IgD-negative memory B cell (primary cell): ENCODE results near the gene MVD. TPM values are rescaled to one million over a fixed set of nuclear protein-coding genes. Genes with fewer than 3 reads are reported as not detected.
"Not testable (repeated sequence)": the region's sequence is repeated elsewhere in the genome, so short reads cannot be mapped to it uniquely, and the experiment has no call there.

Source experiments
- H3K27ac Mint-ChIP-seq, 3 donors: one replicate each; pipeline ENCODE4 v1.8.0; 2020 to 2022; ENCODE audit warnings: mild to moderate bottlenecking in 3 of 3, mixed read lengths in 3 of 3, moderate library complexity in 1 of 3
- H3K27me3 Mint-ChIP-seq: one replicate; pipeline ENCODE4 v1.8.0; 2021; ENCODE audit warnings: mixed read lengths
- H3K36me3 Mint-ChIP-seq: one replicate; pipeline ENCODE4 v1.8.0; 2020; ENCODE audit warnings: mild to moderate bottlenecking, mixed read lengths
- H3K4me1 Mint-ChIP-seq, 3 donors: one replicate each; pipeline ENCODE4 v1.8.0; 2020 to 2022; ENCODE audit warnings: mixed read lengths in 3 of 3, mild to moderate bottlenecking in 1 of 3
- H3K4me3 Mint-ChIP-seq, 4 donors: one replicate each; pipeline ENCODE4 v1.8.0; 2020 to 2022; ENCODE audit warnings: mild to moderate bottlenecking in 4 of 4, mixed read lengths in 4 of 4, moderate library complexity in 3 of 4
- H3K9me3 Mint-ChIP-seq, 3 donors: one replicate each; pipeline ENCODE4 v1.8.0; 2020 to 2021; ENCODE audit warnings: mixed read lengths in 3 of 3, mild to moderate bottlenecking in 1 of 3
- polyA plus RNA-seq: library from polyadenylated mRNA; unstranded; fragments of 300-500 nt; fragmentation: Illumina TruSeq; gene quantifications from one replicate; pipeline ENCODE4 v1.2.3, GENCODE V29; 2021

Gene MVD
- polyA plus RNA-seq, 1 donor from 2014 or later, result 26.0 TPM

DNA sequence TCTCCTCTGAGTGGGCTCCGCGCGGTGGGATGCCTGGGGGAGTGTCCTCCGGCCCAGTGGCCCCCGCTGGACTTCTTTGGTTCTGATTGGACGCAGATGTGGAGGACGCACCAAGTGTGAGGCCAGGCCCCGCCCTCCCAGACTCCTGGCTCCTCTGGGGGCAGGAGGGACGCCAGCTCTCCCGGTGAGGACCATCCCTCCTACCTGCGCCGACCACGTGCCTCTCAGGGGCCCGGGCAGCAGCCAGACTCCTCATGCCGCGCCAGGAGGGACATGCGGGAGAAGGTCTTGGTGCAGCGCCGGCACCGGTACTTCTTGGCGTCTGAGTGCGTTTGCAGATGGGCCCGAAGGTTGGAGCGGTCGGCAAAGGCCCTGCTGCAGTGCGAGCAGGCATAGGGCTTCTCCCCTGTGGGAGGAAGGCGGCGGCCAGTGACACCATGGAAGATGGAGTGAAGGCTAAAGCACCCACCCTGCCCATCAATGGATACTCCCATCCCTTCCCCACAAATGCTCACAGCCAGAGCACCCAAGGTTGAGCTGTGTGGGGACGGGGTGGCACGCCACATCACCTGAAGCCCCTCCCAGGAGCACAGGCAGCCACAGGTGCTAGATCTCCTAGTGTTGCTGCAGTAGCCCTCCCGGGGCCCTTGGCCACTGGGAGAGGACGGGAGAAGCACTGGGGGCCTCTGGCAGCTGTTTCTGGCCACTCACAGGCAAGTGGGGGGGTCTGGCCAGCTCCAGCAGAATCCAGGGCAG is 15.5 kb upstream of the MVD start:
- Mint-ChIP-seq H3K27me3 (no peaks in the 10 kb centered on the region), H3K36me3 (no peaks in the 10 kb centered on the region), H3K9me3 (no peaks in the 10 kb centered on the region), H3K27ac (no peak overlapping the region), H3K4me1 (peaks cover 17 to 19% (median 19%) of the 10 kb centered on the region in 3 donors), H3K4me3 (no peak overlapping the region)

DNA sequence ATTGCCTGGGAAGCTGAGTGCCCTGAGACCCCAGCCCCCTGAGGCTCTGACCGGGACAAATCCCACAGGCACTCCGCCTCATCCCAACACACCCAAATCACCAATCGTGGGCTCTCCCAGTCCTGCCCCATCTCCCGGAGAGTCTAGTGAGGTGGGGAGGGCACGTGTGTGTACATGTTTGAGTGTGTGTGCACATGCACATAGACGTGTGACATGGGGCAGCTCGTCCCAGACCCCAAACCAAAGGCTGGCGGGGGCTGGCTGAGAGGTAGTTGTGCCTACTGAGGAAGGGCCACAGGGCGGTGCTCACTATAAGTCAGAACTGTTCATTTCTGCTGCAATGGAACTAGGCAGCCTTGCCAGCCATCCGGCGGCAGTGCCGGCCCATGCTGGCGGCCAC is 14.8 kb upstream of the MVD start:
- Mint-ChIP-seq H3K27me3 (no peaks in the 10 kb centered on the region), H3K4me3 (no peak overlapping the region), H3K36me3 (no peaks in the 10 kb centered on the region), H3K27ac (no peak overlapping the region), H3K9me3 (no peaks in the 10 kb centered on the region), H3K4me1 (peaks cover 17 to 19% (median 19%) of the 10 kb centered on the region in 3 donors)

DNA sequence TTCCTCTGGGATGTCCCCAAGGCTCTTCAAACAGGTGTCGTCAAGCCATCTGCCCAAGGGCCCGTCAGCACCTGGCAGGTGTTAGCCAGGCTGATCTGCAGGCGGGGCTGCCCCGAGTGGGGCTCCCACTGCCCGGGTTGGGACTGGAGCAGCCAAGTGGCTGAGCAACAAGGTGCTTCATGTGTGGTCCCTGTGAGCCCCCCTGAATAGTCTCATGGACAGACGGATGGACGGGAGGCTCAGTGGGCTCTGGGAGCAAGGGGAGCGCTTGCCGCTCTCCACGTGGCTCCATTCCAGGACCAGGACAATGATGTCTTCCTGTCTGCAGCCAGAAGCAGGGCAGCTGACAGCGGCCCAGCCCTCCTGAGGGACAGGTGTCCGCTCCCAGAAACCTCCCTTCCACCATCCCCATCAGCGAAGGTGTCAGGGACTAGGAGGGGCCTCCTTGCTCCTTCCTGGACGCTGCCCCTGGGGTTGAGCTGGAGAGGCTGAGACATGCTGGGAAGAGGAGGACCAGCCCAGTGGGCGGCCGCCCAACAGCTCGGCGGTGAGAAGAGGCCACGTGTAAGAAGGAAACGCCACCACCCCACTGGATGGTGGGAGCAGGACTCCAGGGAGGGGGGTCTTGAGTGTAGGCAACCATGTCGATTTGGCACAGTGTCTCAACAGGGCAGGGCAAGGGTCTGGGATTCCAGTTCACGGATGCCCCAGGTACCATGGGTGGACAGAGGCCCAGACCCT is 13.8 kb upstream of the MVD start:
- peaks cover 8 to 11% (median 8%) of the 10 kb centered on the region in 3 donors for H3K4me1 Mint-ChIP-seq
- no peak overlapping the region for H3K4me3 Mint-ChIP-seq
- no peaks in the 10 kb centered on the region for H3K27me3 Mint-ChIP-seq
- no peaks in the 10 kb centered on the region for H3K36me3 Mint-ChIP-seq
- H3K27ac Mint-ChIP-seq, result no peak overlapping the region
- H3K9me3 Mint-ChIP-seq, result no peaks in the 10 kb centered on the region

DNA sequence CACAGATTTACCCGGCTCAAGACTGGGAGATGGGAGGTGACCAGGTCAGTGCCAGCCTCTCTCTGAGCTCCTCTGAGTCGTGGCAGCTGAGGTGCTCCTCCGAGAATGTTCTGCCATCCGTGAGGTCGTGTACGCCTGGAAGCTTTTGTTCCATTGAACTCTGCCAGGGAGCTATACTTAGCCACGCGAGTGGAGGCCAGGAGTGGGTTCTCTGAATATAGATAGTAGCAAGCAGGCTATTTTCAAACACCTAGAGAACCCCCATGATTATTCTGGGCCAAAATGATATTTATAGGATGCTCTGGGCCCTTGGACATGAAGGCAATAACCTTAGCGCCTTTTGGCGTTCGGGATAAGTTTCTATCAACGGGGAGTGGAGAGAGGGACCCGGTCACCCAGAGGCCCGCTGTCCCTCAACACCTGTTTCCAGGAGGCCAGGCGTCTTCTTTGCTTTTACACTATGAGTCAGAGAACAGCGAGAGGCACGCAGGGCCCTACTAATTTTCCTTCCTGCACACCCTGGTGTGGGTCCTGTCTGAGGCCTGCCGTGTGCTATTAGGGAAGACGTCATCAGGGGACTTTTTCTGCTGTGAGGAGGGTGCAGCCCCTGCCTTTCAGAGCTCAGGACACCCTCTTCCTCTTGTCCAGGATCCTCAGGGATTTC is 11.0 kb upstream of the MVD start:
- no peaks in the 10 kb centered on the region for H3K27me3 Mint-ChIP-seq

DNA sequence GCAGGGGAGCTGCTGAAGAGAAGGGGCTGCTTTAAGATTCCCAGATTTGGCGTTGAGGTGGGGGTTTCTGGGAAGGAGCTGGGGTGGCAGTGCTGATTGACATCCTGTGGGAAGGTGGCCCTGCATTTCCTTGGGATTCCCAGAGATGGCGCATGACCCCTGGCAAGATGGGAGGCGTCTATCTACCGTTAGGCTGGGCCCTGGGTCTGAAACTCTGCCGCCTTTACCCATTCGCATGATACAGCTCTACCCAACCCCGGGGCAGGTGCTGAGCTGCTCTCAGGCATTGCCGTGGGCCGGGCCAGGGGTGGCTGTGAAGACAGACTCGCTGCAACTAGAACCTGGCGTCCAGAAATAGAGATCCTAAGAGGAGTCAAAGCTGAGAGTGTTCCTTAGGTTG is 9.9 kb upstream of the MVD start:
- H3K4me3 Mint-ChIP-seq, result no peak overlapping the region
- no peaks in the 10 kb centered on the region for H3K36me3 Mint-ChIP-seq
- H3K27ac Mint-ChIP-seq, result no peak overlapping the region
- H3K27me3 Mint-ChIP-seq, result no peaks in the 10 kb centered on the region
- H3K4me1 Mint-ChIP-seq, result no peaks in the 10 kb centered on the region
- H3K9me3 Mint-ChIP-seq, result no peaks in the 10 kb centered on the region

More for the DNA sequence above, 11.0 kb upstream of the MVD start:
- Mint-ChIP-seq H3K27ac (peak overlapping the region in 1 of 3 donors; percentile 39), H3K4me3 (peak overlapping the region in 1 of 4 donors; percentile 26), H3K36me3 (no peaks in the 10 kb centered on the region), H3K9me3 (no peaks in the 10 kb centered on the region), H3K4me1 (no peaks in the 10 kb centered on the region)

DNA sequence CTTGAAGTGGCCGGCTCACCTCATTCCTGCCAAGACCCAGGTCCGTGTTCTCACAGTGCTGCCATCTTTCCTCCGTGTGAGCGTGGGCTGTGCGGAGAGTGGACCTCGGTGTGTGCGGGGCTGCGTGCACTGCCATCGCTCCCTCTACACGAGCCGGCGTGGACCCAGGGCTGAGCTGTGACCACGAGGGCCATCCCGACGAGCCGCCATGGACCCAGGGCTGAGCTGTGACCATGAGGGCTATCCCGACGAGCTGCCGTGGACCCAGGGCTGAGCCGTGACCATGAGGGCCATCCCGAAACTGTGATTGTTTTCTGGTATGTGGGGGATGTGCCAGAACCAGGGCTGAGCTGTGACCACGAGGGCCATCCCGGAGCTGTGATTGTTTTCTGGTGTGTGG is 8.9 kb upstream of the MVD start:
- no peaks in the 10 kb centered on the region for H3K36me3 Mint-ChIP-seq

DNA sequence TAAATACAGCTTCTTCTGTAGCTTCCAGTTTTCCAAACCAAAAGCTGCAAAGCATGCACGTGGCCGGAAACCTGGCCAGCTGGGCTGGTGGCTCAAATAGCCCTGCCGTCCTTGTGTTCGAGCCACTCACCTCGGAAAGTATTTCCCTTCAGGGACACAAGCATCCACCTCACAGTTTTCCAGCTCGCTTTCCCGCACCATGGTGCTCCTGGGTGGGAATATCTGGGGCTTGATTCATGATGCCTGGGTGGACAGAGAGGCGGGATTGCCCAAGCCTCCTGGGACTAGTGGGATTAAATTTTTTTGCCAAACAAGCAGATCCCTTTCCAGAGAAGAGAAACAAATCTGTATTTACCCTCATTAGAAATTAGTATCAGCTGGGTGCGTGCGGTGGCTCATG is 7.1 kb upstream of the MVD start:
- no peaks in the 10 kb centered on the region for H3K27me3 Mint-ChIP-seq
- peaks cover 3 to 5% (median 4%) of the 10 kb centered on the region in 3 donors for H3K4me1 Mint-ChIP-seq
- H3K27ac Mint-ChIP-seq, result no peak overlapping the region
- H3K4me3 Mint-ChIP-seq, result no peak overlapping the region
- no peaks in the 10 kb centered on the region for H3K9me3 Mint-ChIP-seq
- no peaks in the 10 kb centered on the region for H3K36me3 Mint-ChIP-seq

More for the DNA sequence above, 8.9 kb upstream of the MVD start:
- H3K4me1 Mint-ChIP-seq, result no peaks in the 10 kb centered on the region
- no peak overlapping the region for H3K27ac Mint-ChIP-seq
- no peaks in the 10 kb centered on the region for H3K27me3 Mint-ChIP-seq
- no peak overlapping the region for H3K4me3 Mint-ChIP-seq
- H3K9me3 Mint-ChIP-seq, result no peaks in the 10 kb centered on the region

DNA sequence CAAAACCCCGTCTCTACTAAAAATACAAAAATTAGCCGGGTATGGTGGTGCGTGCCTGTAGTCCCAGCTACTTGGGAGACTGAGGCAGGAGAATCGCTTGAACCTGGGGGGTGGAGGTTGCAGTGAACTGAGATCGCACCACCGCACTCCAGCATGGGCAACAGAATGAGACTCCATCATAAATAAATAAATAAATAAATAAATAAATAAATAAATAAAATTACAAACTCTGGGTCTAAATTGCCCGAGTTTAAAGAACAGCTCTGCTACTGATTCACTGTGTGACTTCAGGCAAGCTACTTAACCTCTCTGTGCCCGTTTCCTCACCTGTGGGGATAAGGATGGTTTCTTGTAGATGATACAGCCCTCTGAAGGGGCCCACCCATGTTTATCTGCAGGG is 6.6 kb upstream of the MVD start:
- not testable (repeated sequence) for H3K27ac Mint-ChIP-seq, H3K36me3 Mint-ChIP-seq, H3K4me1 Mint-ChIP-seq, H3K27me3 Mint-ChIP-seq, H3K9me3 Mint-ChIP-seq, H3K4me3 Mint-ChIP-seq

DNA sequence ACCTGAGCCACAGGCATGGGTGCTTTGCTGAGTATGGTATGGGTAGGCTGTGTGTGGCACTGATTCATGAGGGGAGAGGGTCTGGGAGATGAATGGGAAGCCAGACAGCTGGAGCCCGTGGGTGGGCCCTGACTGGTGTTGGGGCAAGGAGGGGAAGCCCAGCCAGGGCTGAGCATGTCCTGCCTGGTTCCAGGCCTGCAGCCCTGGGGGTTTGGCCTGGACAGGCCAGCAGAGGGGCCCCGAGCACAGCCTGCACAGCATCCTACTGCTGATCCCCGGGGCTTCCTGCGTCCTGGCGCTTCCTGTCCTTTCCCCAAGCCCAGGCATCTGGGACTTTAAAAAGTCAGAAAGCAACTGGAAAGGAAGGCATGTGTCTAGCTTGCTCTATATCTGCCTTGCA is 4.6 kb upstream of the MVD start:
- Mint-ChIP-seq H3K9me3 (no peaks in the 10 kb centered on the region), H3K27me3 (no peaks in the 10 kb centered on the region), H3K27ac (no peak overlapping the region), H3K4me1 (peaks cover 5 to 7% (median 7%) of the 10 kb centered on the region in 3 donors), H3K4me3 (no peak overlapping the region), H3K36me3 (no peaks in the 10 kb centered on the region)

DNA sequence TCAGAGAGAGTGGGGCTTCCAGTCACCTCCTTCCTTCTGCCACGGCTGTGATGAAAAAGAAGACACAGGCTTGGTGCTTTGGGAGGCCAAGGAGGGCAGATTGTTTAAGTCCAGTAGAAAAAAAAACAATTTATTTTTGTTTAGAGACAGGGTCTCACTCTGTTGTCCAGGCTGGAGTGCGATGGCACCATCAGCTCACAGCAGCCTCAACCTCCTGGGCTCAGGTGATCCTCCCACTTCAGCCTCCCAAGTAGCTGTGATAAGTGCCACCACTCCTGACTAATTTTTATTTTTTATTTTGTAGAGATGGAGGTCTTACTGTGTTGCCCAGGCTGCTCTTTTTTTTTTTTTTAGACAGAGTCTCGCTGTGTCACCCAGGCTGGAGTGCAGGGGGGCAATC is 2.7 kb upstream of the MVD start:
- Mint-ChIP-seq H3K9me3 (no peaks in the 10 kb centered on the region), H3K4me1 (peaks cover 14 to 19% (median 17%) of the 10 kb centered on the region in 3 donors)

DNA sequence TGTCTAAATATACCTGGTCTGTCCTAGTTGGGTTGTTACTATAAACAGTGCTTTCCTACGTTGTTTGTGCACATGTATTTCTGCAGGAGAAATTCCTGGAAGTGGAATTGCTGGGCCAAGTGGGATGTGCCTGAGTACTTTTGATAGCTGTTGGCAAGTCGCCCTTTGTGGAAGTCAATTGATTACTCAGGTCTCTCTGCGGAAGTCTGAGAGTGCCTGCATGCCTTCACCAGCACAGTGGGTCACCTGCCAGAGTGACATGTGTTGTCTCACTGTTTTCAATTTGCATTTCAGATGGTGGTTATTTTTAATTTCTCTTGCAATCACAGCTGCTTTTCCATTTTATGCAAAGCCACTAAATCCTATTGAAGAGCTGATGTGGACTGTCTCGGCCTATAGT is 2.3 kb upstream of the MVD start:
- Mint-ChIP-seq H3K4me3 (peak overlapping the region; percentile 39 to 89 (median 66)), H3K9me3 (no peaks in the 10 kb centered on the region), H3K4me1 (peaks cover 14 to 19% (median 17%) of the 10 kb centered on the region in 3 donors), H3K27ac (peak overlapping the region in 2 of 3 donors; percentile 35 to 88), H3K36me3 (no peaks in the 10 kb centered on the region), H3K27me3 (no peaks in the 10 kb centered on the region)

More for the DNA sequence above, 2.7 kb upstream of the MVD start:
- Mint-ChIP-seq H3K27ac (peak overlapping the region in 1 of 3 donors; percentile 88), H3K36me3 (no peaks in the 10 kb centered on the region), H3K4me3 (peak overlapping the region in 2 of 4 donors; percentile 33 to 89), H3K27me3 (no peaks in the 10 kb centered on the region)

DNA sequence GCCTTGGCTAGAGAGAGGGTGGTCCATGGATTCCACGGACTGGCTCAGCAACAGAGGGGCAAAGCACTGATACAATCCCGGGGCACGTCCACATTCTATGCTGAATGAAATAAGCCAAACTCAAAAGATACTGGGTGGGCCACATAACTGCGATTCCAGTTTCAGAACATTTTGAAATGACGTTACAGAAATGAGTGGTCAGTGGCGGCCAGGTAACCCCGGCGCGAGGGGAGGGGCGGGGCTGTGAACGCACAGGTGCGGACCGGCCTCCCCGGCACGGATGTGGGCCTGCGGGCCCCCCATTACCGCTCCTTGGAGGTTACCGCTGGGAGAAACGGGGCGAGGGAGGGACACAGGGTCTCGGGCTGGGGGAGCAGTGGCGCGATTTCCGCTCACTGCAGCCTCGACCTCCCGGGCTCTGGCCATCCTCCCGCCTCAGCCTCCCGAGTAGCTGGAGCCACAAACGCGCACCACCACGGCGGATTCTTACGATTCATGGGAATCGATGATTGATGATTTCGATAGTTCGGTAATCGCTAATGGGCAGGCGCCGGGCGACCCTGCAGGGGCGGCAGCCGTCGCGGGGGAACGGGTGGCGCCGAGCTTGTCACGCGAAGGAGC is 559 bp downstream of the MVD start:
- Mint-ChIP-seq H3K4me3 (peak overlapping the region; percentile 85 to 93 (median 91)), H3K27ac (peak overlapping the region; percentile 78 to 94 (median 90)), H3K4me1 (peaks cover 14 to 19% (median 18%) of the 10 kb centered on the region in 3 donors), H3K9me3 (no peaks in the 10 kb centered on the region), H3K27me3 (no peaks in the 10 kb centered on the region), H3K36me3 (no peaks in the 10 kb centered on the region)

DNA sequence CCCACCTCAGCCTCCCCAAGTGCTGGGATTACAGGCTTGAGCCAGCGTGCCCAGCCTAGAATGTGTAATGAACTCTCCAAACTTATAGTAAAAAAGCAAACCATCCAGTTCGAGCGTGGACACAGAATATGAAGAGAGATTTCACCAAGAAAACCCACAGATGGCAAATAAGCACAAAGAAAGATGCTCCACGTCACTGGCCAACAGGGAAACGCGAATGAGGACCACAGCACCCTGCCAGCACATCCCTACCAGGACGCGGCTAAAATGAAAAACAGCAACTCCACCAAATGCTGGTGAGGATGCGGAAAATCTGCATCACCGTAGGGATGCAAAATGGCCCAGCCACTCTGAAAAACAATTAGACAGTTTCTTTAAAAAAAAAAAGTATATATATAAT is 1.4 kb downstream of the MVD start:
- Mint-ChIP-seq H3K36me3 (no peaks in the 10 kb centered on the region), H3K9me3 (no peaks in the 10 kb centered on the region), H3K27ac (peak overlapping the region in 2 of 3 donors; percentile 62 to 78), H3K4me3 (peak overlapping the region; percentile 5 to 89 (median 62)), H3K4me1 (peaks cover 14 to 19% (median 18%) of the 10 kb centered on the region in 3 donors), H3K27me3 (no peaks in the 10 kb centered on the region)

DNA sequence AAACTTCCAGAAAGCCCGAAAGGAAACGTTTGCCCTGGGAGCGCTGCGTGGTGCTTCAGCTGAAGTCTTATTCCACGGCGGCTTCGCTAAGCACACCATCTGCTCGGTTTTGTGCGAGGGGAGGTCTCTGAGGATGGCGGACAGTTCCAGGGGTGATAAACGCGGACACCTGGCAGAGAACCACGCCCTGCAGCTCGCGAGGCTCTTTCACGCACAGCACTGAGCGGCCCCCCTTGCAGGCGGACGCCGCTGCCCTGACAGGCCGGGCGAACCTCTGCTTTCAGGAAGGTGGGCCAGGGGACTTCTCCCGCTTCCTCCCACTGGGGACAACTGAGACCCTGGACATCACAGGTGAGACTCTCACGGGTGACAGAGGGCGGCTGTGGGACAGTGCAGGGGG is 3.7 kb downstream of the MVD start:
- no peaks in the 10 kb centered on the region for H3K36me3 Mint-ChIP-seq
- H3K27me3 Mint-ChIP-seq, result no peaks in the 10 kb centered on the region
- no peaks in the 10 kb centered on the region for H3K9me3 Mint-ChIP-seq
- H3K4me3 Mint-ChIP-seq, result no peak overlapping the region
- H3K4me1 Mint-ChIP-seq, result peaks cover 8 to 14% (median 11%) of the 10 kb centered on the region in 3 donors
- no peak overlapping the region for H3K27ac Mint-ChIP-seq

DNA sequence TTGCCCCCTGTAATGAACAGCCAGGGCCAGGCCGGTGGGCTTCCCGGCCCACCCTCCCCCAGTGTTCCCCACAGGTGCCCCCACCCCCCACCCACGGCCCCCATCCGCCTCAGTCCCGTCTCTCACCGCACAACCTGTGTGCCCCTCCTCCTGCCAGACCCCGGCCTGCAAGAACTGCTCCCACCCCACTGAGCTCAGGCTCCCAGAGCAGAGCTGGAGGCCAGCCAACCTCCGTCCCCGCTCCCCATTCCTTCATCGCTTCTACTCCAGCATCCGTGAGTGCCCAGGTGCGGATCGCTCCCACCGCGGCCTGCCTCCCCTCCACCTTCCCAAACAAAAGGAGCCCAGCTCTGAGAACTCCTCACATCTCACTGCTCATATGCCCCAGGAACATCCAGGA is 4.2 kb downstream of the MVD start:
- no peak overlapping the region for H3K27ac Mint-ChIP-seq
- no peaks in the 10 kb centered on the region for H3K9me3 Mint-ChIP-seq
- H3K4me1 Mint-ChIP-seq, result peaks cover 8 to 14% (median 11%) of the 10 kb centered on the region in 3 donors
- peaks cover 2% of the 10 kb centered on the region for H3K36me3 Mint-ChIP-seq
- no peak overlapping the region for H3K4me3 Mint-ChIP-seq
- H3K27me3 Mint-ChIP-seq, result no peaks in the 10 kb centered on the region
